Right atrium auricular region (tissue), 2 donors: ENCODE measurements around the gene CLDN34. TPM values are rescaled to one million over a fixed set of nuclear protein-coding genes. Genes with fewer than 3 reads are reported as not detected.

Experiments used
- DNase-seq: peaks from one replicate; pipeline ENCODE4 v3.0.0-alpha.2; 2019; ENCODE audit warnings: low spot score
- H3K27ac ChIP-seq, 2 donors: fragments of 200-600 bp; sonication (generic); 1 replicate in 1 of 2; 2 replicates in 1 of 2; pipeline ENCODE4 v1.5.1; 2016 to 2019
- H3K27me3 ChIP-seq, 2 donors: fragments of 200-600 bp; sonication (generic); one replicate each; pipeline versions ENCODE4 v1.5.1 to v1.6.0; 2017 to 2019
- H3K36me3 ChIP-seq: fragments of 200-600 bp; sonication (generic); one replicate; pipeline ENCODE4 v1.5.1; 2016
- H3K4me1 ChIP-seq, 2 donors: fragments of 200-600 bp; sonication (generic); one replicate each; pipeline versions ENCODE4 v1.5.1 to v1.6.0; 2017 to 2019
- H3K4me3 ChIP-seq, 2 donors: fragments of 200-600 bp; sonication (generic); 1 replicate in 1 of 2; 2 replicates in 1 of 2; pipeline ENCODE4 v1.5.1; 2017 to 2019; ENCODE audit warnings: mild to moderate bottlenecking in 1 of 2, moderate library complexity in 1 of 2
- H3K9me3 ChIP-seq, 2 donors: fragments of 200-600 bp; sonication (generic); one replicate each; pipeline ENCODE4 v1.5.1; 2019
- CTCF ChIP-seq, 2 donors: fragments of 200-600 bp; sonication (generic); IDR thresholded peaks; one replicate each; pipeline ENCODE4 v1.5.1; 2019; ENCODE audit warnings: antibody characterized with exemption in 2 of 2
- total RNA-seq, 2 donors: library from RNA; depleted of rRNA; stranded (reverse); fragments of >200 nt; gene quantifications; one replicate each; pipeline ENCODE4 v1.1.0, GENCODE V29; 2016

The CLDN34 gene
- total RNA-seq, 2 donors from 2014 or later = not detected

GRCh38 chrX:10016519-10017132, 49.5 kb downstream of the CLDN34 start:
- peak overlapping the region; percentile 55 to 69 for H3K4me3 ChIP-seq
- no peaks in the 10 kb centered on the region for H3K36me3 ChIP-seq
- peaks cover 0 to 13% of the 10 kb centered on the region in 2 donors for H3K4me1 ChIP-seq
- peak overlapping the region; percentile 83 to 85 for H3K27ac ChIP-seq
- H3K9me3 ChIP-seq = no peaks in the 10 kb centered on the region
- no peak for DNase-seq
- no peaks in the 10 kb centered on the region for H3K27me3 ChIP-seq
- no peak for TF ChIP-seq CTCF (IDR thresholded peaks at IDR 0.05)

- peak overlapping the region; percentile 31 to 83 for H3K27ac ChIP-seq
- DNase-seq = no peak
- no peak overlapping the region for H3K4me3 ChIP-seq
- H3K4me1 ChIP-seq = peaks cover 0 to 21% of the 10 kb centered on the region in 2 donors
- no peaks in the 10 kb centered on the region for H3K36me3 ChIP-seq
- H3K9me3 ChIP-seq = peaks cover 0 to 4% of the 10 kb centered on the region in 2 donors
- TF ChIP-seq CTCF (IDR thresholded peaks at IDR 0.05) = no peak
- no peaks in the 10 kb centered on the region for H3K27me3 ChIP-seq
Measured at GRCh38 chrX:10017872-10018271, 50.7 kb downstream of the CLDN34 start.

Other genes with a start within 250 kb of the CLDN34 start
- gene GPR143, start 201.5 kb upstream of the CLDN34 start, total RNA-seq = 1 to 10 TPM in 1 of 2 donors, under 1 TPM in 1; 0.31 to 1.1 TPM
- gene SHROOM2, start 180.9 kb upstream of the CLDN34 start, total RNA-seq = 1 to 10 TPM; 2.7 to 6.4 TPM
- 10 to 100 TPM; 15.6 to 37.6 TPM for gene CLCN4, start 189.6 kb downstream of the CLDN34 start, total RNA-seq